Liver (tissue), 9 donors: Measurements from ENCODE around the gene THBS1. TPM values are rescaled to one million over a fixed set of nuclear protein-coding genes. Genes with fewer than 3 reads are reported as not detected.

ENCODE experiments used
- DNase-seq: peaks from one replicate; pipeline ENCODE4 v3.0.0-alpha.2; 2017; ENCODE audit warnings: low spot score
- H3K27ac ChIP-seq, 2 donors: one replicate each; pipeline ENCODE4 v1.7.0; 2013; ENCODE audit warnings: inconsistent platforms in 2 of 2, low read length in 2 of 2, control low read depth in 1 of 2, low read depth in 1 of 2, mild to moderate bottlenecking in 1 of 2
- H3K27me3 ChIP-seq, 4 donors: one replicate each; pipeline versions ENCODE4 v1.6.1 to v1.7.0; 2013; ENCODE audit warnings: low read length in 3 of 4, inconsistent platforms in 1 of 4, mild to moderate bottlenecking in 1 of 4, moderate library complexity in 1 of 4; ENCODE audit not compliant: control insufficient read depth in 4 of 4, insufficient read depth in 4 of 4
- H3K36me3 ChIP-seq, 4 donors: one replicate each; pipeline versions ENCODE4 v1.6.1 to v1.7.0; 2013; ENCODE audit warnings: low read length in 3 of 4, mild to moderate bottlenecking in 3 of 4, low read depth in 1 of 4, moderate library complexity in 1 of 4; ENCODE audit not compliant: control insufficient read depth in 4 of 4, insufficient read depth in 3 of 4
- H3K4me1 ChIP-seq, 4 donors: one replicate each; pipeline versions ENCODE4 v1.6.1 to v1.7.0; 2013; ENCODE audit warnings: low read length in 3 of 4, mild to moderate bottlenecking in 3 of 4, moderate library complexity in 1 of 4; ENCODE audit not compliant: control insufficient read depth in 4 of 4, insufficient read depth in 4 of 4
- H3K4me3 ChIP-seq, 3 donors: one replicate each; pipeline versions ENCODE4 v1.6.1 to v1.7.0; 2013; ENCODE audit warnings: low read length in 3 of 3, control low read depth in 1 of 3, low read depth in 1 of 3, mild to moderate bottlenecking in 1 of 3
- H3K9ac ChIP-seq, 2 donors: one replicate each; pipeline ENCODE4 v1.7.0; 2013; ENCODE audit warnings: low read length in 2 of 2, mild to moderate bottlenecking in 2 of 2, moderate library complexity in 2 of 2, control low read depth in 1 of 2, low read depth in 1 of 2
- H3K9me3 ChIP-seq, 4 donors: one replicate each; pipeline versions ENCODE4 v1.6.1 to v1.7.0; 2013; ENCODE audit warnings: low read length in 3 of 4; ENCODE audit not compliant: control insufficient read depth in 4 of 4
- EGR1 ChIP-seq, 2 donors: IDR thresholded peaks; 2 replicates each; pipeline ENCODE4 v1.6.1; 2016 to 2018; ENCODE audit warnings: antibody characterized with exemption in 2 of 2, low read depth in 2 of 2
- FOXA1 ChIP-seq: IDR thresholded peaks from 2 replicates; pipeline ENCODE4 v1.6.1; 2016; ENCODE audit warnings: antibody characterized with exemption
- FOXA2 ChIP-seq: IDR thresholded peaks from 2 replicates; pipeline ENCODE4 v1.6.1; 2016; ENCODE audit warnings: antibody characterized with exemption
- GABPA ChIP-seq, 2 donors: IDR thresholded peaks in 1 of 2; conservative IDR thresholded peaks in 1 of 2; 2 replicates each; pipeline ENCODE4 v1.6.1; 2016; ENCODE audit warnings: antibody characterized with exemption in 2 of 2, mild to moderate bottlenecking in 1 of 2, moderate library complexity in 1 of 2
- HNF4A ChIP-seq, 2 donors: conservative IDR thresholded peaks; 2 replicates each; pipeline ENCODE4 v1.6.1; 2016; ENCODE audit warnings: antibody characterized with exemption in 2 of 2, mild to moderate bottlenecking in 2 of 2
- HNF4G ChIP-seq: IDR thresholded peaks from 2 replicates; pipeline ENCODE4 v1.6.1; 2016; ENCODE audit warnings: antibody characterized with exemption
- JUND ChIP-seq, 2 donors: IDR thresholded peaks; 2 replicates each; pipeline ENCODE4 v1.6.1; 2016; ENCODE audit warnings: antibody characterized with exemption in 2 of 2
- NR2F2 ChIP-seq: IDR thresholded peaks from 2 replicates; pipeline ENCODE4 v1.6.1; 2016; ENCODE audit warnings: antibody characterized with exemption
- RAD21 ChIP-seq, 2 donors: IDR thresholded peaks; 2 replicates each; pipeline ENCODE4 v1.6.1; 2016; ENCODE audit warnings: antibody characterized with exemption in 2 of 2, mild to moderate bottlenecking in 2 of 2
- RXRA ChIP-seq, 2 donors: IDR thresholded peaks; 2 replicates each; pipeline ENCODE4 v1.6.1; 2017 to 2018; ENCODE audit warnings: antibody characterized with exemption in 2 of 2, mild to moderate bottlenecking in 1 of 2
- SP1 ChIP-seq: IDR thresholded peaks from 2 replicates; pipeline ENCODE4 v1.6.1; 2018; ENCODE audit warnings: antibody characterized with exemption, mild to moderate bottlenecking
- TAF1 ChIP-seq: conservative IDR thresholded peaks from 2 replicates; pipeline ENCODE4 v1.6.1; 2016; ENCODE audit warnings: antibody characterized with exemption, mild to moderate bottlenecking
- YY1 ChIP-seq: IDR thresholded peaks from 2 replicates; pipeline ENCODE4 v1.6.1; 2016; ENCODE audit warnings: antibody characterized with exemption, mild to moderate bottlenecking
- WGBS: extraction: QIAGEN DNeasy Blood & Tissue Kit; methylation state at CpG from one replicate; pipeline ENCODE4 v1.1.7; 2013; 5-methylcytosine and 5-hydroxymethylcytosine counted together
- polyA plus RNA-seq, 2 donors: library from polyadenylated mRNA; stranded (reverse) in 1 of 2; unstranded in 1 of 2; fragments of 200-250 nt in 1 of 2; fragments of >200 nt in 1 of 2; fragmentation: Nextera tagmentation in 1 of 2; extraction: Ambion mirVana in 1 of 2; gene quantifications; one replicate each; pipeline versions ENCODE4 v1.2.1 to v1.2.3, GENCODE V29; 2013 to 2015
- total RNA-seq, 2 donors: library from RNA; depleted of rRNA; stranded (reverse); fragments of >200 nt; gene quantifications; one replicate each; pipeline ENCODE4 v1.2.3, GENCODE V29; 2014
- TF ChIP-seq, protein P1 (sequence below): IDR thresholded peaks from 2 replicates; pipeline ENCODE4 v1.6.1; 2016; ENCODE audit warnings: antibody characterized with exemption, mild to moderate bottlenecking
- TF ChIP-seq, protein P2 (sequence below): IDR thresholded peaks from 2 replicates; pipeline ENCODE4 v1.6.1; 2016; ENCODE audit warnings: antibody characterized with exemption
- TF ChIP-seq, protein P3 (sequence below): fragments of 150-350 bp; IDR thresholded peaks from 2 replicates; pipeline ENCODE4 v1.5.1; 2017; ENCODE audit warnings: improper control_type of control experiment, low read depth, low read length; ENCODE audit not compliant: missing input control
- TF ChIP-seq, protein P4 (sequence below): IDR thresholded peaks from 2 replicates; pipeline ENCODE4 v1.6.1; 2016; ENCODE audit warnings: antibody characterized with exemption
- TF ChIP-seq, protein P5 (sequence below): IDR thresholded peaks from 2 replicates; pipeline ENCODE4 v1.6.1; 2016; ENCODE audit warnings: antibody characterized with exemption
- donor health status: healthy.
- donor health status: healthy.
- donor health status: healthy.
- donor health status: healthy.
- donor health status: healthy.

The THBS1 gene
- total and polyA plus RNA-seq, 4 donors = 8.9 to 73.6 (median 22.6) TPM

DNA sequence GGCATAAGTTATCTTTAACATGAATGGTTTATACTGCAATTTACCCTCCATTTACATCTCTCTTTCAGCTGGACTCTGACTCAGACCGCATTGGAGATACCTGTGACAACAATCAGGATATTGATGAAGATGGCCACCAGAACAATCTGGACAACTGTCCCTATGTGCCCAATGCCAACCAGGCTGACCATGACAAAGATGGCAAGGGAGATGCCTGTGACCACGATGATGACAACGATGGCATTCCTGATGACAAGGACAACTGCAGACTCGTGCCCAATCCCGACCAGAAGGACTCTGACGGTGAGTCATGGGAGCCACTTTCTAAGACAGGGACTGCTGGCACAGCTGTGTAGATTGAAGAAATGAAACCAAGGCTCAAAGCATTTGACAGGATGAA is 11.6 kb downstream of the THBS1 start:
- no peak for DNase-seq
- WGBS = 86% methylated on average over 6 of the region's 6 CpGs
- H3K9ac ChIP-seq = no peak overlapping the region
- peaks cover 2 to 13% (median 10%) of the 10 kb centered on the region in 4 donors for H3K4me1 ChIP-seq
- no peak for TF ChIP-seq SP1
- H3K27me3 ChIP-seq = no peaks in the 10 kb centered on the region
- no peaks in the 10 kb centered on the region for H3K9me3 ChIP-seq
- peaks cover 0 to 81% (median 28%) of the 10 kb centered on the region in 4 donors for H3K36me3 ChIP-seq
- no peak overlapping the region for H3K27ac ChIP-seq
- H3K4me3 ChIP-seq = no peak overlapping the region

DNA sequence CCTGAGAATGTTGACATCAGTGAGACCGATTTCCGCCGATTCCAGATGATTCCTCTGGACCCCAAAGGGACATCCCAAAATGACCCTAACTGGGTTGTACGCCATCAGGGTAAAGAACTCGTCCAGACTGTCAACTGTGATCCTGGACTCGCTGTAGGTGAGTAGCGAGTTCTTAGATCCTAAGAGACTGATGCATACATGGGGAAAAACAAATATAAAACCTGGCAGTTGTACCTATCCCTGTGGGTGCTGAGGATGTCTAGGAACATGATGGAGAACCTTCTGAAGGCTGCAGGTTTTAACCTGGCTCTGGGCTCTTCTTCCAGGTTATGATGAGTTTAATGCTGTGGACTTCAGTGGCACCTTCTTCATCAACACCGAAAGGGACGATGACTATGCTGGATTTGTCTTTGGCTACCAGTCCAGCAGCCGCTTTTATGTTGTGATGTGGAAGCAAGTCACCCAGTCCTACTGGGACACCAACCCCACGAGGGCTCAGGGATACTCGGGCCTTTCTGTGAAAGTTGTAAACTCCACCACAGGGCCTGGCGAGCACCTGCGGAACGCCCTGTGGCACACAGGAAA is 12.3 kb downstream of the THBS1 start:
- Histone ChIP-seq H3K9me3 (no peaks in the 10 kb centered on the region), H3K27ac (no peak overlapping the region), H3K4me1 (peaks cover 0 to 6% (median 5%) of the 10 kb centered on the region in 4 donors), H3K9ac (no peak overlapping the region), H3K4me3 (no peak overlapping the region), H3K36me3 (peaks cover 0 to 76% (median 27%) of the 10 kb centered on the region in 4 donors), H3K27me3 (no peaks in the 10 kb centered on the region)
- TF ChIP-seq RAD21 (IDR thresholded peaks at IDR 0.05) = no peak
- no peak for TF ChIP-seq YY1
- no peak for TF ChIP-seq TAF1
- no peak for TF ChIP-seq SP1
- TF ChIP-seq, protein P1, sequence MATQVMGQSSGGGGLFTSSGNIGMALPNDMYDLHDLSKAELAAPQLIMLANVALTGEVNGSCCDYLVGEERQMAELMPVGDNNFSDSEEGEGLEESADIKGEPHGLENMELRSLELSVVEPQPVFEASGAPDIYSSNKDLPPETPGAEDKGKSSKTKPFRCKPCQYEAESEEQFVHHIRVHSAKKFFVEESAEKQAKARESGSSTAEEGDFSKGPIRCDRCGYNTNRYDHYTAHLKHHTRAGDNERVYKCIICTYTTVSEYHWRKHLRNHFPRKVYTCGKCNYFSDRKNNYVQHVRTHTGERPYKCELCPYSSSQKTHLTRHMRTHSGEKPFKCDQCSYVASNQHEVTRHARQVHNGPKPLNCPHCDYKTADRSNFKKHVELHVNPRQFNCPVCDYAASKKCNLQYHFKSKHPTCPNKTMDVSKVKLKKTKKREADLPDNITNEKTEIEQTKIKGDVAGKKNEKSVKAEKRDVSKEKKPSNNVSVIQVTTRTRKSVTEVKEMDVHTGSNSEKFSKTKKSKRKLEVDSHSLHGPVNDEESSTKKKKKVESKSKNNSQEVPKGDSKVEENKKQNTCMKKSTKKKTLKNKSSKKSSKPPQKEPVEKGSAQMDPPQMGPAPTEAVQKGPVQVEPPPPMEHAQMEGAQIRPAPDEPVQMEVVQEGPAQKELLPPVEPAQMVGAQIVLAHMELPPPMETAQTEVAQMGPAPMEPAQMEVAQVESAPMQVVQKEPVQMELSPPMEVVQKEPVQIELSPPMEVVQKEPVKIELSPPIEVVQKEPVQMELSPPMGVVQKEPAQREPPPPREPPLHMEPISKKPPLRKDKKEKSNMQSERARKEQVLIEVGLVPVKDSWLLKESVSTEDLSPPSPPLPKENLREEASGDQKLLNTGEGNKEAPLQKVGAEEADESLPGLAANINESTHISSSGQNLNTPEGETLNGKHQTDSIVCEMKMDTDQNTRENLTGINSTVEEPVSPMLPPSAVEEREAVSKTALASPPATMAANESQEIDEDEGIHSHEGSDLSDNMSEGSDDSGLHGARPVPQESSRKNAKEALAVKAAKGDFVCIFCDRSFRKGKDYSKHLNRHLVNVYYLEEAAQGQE = no peak
- TF ChIP-seq GABPA (IDR thresholded peaks at IDR 0.05 in 1 of 2, conservative IDR thresholded peaks at IDR 0.05 in 1 of 2) = no peak
- TF ChIP-seq, protein P2, sequence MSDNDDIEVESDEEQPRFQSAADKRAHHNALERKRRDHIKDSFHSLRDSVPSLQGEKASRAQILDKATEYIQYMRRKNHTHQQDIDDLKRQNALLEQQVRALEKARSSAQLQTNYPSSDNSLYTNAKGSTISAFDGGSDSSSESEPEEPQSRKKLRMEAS = no peak
- TF ChIP-seq FOXA2 = no peak
- TF ChIP-seq, protein P3, sequence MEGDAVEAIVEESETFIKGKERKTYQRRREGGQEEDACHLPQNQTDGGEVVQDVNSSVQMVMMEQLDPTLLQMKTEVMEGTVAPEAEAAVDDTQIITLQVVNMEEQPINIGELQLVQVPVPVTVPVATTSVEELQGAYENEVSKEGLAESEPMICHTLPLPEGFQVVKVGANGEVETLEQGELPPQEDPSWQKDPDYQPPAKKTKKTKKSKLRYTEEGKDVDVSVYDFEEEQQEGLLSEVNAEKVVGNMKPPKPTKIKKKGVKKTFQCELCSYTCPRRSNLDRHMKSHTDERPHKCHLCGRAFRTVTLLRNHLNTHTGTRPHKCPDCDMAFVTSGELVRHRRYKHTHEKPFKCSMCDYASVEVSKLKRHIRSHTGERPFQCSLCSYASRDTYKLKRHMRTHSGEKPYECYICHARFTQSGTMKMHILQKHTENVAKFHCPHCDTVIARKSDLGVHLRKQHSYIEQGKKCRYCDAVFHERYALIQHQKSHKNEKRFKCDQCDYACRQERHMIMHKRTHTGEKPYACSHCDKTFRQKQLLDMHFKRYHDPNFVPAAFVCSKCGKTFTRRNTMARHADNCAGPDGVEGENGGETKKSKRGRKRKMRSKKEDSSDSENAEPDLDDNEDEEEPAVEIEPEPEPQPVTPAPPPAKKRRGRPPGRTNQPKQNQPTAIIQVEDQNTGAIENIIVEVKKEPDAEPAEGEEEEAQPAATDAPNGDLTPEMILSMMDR = no peak
- no peak for TF ChIP-seq RXRA (IDR thresholded peaks at IDR 0.05)
- no peak for TF ChIP-seq NR2F2
- TF ChIP-seq JUND (IDR thresholded peaks at IDR 0.05) = no peak
- TF ChIP-seq, protein P4, sequence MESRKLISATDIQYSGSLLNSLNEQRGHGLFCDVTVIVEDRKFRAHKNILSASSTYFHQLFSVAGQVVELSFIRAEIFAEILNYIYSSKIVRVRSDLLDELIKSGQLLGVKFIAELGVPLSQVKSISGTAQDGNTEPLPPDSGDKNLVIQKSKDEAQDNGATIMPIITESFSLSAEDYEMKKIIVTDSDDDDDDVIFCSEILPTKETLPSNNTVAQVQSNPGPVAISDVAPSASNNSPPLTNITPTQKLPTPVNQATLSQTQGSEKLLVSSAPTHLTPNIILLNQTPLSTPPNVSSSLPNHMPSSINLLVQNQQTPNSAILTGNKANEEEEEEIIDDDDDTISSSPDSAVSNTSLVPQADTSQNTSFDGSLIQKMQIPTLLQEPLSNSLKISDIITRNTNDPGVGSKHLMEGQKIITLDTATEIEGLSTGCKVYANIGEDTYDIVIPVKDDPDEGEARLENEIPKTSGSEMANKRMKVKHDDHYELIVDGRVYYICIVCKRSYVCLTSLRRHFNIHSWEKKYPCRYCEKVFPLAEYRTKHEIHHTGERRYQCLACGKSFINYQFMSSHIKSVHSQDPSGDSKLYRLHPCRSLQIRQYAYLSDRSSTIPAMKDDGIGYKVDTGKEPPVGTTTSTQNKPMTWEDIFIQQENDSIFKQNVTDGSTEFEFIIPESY = no peak
- TF ChIP-seq, protein P5, sequence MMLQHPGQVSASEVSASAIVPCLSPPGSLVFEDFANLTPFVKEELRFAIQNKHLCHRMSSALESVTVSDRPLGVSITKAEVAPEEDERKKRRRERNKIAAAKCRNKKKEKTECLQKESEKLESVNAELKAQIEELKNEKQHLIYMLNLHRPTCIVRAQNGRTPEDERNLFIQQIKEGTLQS = no peak
- no peak for TF ChIP-seq FOXA1
- no peak for TF ChIP-seq HNF4G
- no peak for TF ChIP-seq EGR1 (IDR thresholded peaks at IDR 0.05; ENCODE audit: low read depth in 2 of 2)
- TF ChIP-seq HNF4A (conservative IDR thresholded peaks at IDR 0.05) = no peak
- 91% methylated on average over 15 of the region's 15 CpGs for WGBS
- DNase-seq = no peak
